SJSA1 (cell line): ENCODE data around the gene SPECC1. TPM values are rescaled to one million over a fixed set of nuclear protein-coding genes. Genes with fewer than 3 reads are reported as not detected.
"Not testable (repeated sequence)": the region's sequence is repeated elsewhere in the genome, so short reads cannot be mapped to it uniquely, and the experiment has no call there.

Source experiments
- DNase-seq, 2 experiments: peaks; one replicate each; pipeline ENCODE4 v3.0.0-alpha.2; 2015 to 2020; ENCODE audit warnings: low spot score in 2 of 2, low read depth in 1 of 2
- H3K27ac ChIP-seq: fragments of 250-450 bp; sonication (Bioruptor Pico); 2 replicates; pipeline ENCODE4 v1.5.1; 2020; ENCODE audit warnings: mild to moderate bottlenecking, moderate library complexity
- H3K27me3 ChIP-seq: fragments of 250-450 bp; sonication (Bioruptor Pico); replicated peaks from 2 replicates; pipeline ENCODE4 v1.5.1; 2020; ENCODE audit warnings: mild to moderate bottlenecking, moderate library complexity
- H3K36me3 ChIP-seq: fragments of 250-450 bp; sonication (Bioruptor Pico); 2 replicates; pipeline ENCODE4 v1.5.1; 2020; ENCODE audit warnings: mild to moderate bottlenecking
- H3K4me1 ChIP-seq: fragments of 250-450 bp; sonication (Bioruptor Pico); replicated peaks from 2 replicates; pipeline ENCODE4 v1.6.1; 2021; ENCODE audit warnings: mild to moderate bottlenecking
- H3K4me3 ChIP-seq: fragments of 250-450 bp; sonication (Bioruptor Pico); 2 replicates; pipeline ENCODE4 v1.5.1; 2020; ENCODE audit warnings: mild to moderate bottlenecking
- H3K9me3 ChIP-seq: fragments of 250-450 bp; sonication (Bioruptor Pico); replicated peaks from 2 replicates; pipeline ENCODE4 v1.5.1; 2020; ENCODE audit warnings: mild to moderate bottlenecking
- total RNA-seq: library from RNA; depleted of rRNA; stranded (reverse); fragments of >200 nt; shearing (Covaris generic); gene quantifications from 2 replicates; pipeline ENCODE4 v1.2.3, GENCODE V29; 2014; rRNA removed

SPECC1 gene, protein sequence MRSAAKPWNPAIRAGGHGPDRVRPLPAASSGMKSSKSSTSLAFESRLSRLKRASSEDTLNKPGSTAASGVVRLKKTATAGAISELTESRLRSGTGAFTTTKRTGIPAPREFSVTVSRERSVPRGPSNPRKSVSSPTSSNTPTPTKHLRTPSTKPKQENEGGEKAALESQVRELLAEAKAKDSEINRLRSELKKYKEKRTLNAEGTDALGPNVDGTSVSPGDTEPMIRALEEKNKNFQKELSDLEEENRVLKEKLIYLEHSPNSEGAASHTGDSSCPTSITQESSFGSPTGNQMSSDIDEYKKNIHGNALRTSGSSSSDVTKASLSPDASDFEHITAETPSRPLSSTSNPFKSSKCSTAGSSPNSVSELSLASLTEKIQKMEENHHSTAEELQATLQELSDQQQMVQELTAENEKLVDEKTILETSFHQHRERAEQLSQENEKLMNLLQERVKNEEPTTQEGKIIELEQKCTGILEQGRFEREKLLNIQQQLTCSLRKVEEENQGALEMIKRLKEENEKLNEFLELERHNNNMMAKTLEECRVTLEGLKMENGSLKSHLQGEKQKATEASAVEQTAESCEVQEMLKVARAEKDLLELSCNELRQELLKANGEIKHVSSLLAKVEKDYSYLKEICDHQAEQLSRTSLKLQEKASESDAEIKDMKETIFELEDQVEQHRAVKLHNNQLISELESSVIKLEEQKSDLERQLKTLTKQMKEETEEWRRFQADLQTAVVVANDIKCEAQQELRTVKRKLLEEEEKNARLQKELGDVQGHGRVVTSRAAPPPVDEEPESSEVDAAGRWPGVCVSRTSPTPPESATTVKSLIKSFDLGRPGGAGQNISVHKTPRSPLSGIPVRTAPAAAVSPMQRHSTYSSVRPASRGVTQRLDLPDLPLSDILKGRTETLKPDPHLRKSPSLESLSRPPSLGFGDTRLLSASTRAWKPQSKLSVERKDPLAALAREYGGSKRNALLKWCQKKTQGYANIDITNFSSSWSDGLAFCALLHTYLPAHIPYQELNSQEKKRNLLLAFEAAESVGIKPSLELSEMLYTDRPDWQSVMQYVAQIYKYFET
- total RNA-seq = 62.3 and 81.0 TPM in 2 replicates

GRCh38 chr17:20009302-20010098 is at the start of gene SPECC1:
SPECC1 (plus strand) TSS chr17:20009359; CDS start chr17:20096652, 87,293 bp downstream.
- Histone ChIP-seq H3K27me3 (peaks cover 50% of the 10 kb centered on the region), H3K36me3 (no peaks in the 10 kb centered on the region), H3K27ac (no peak within 1 kb of the TSS), H3K4me1 (peaks cover 18% of the 10 kb centered on the region), H3K4me3 (peak within 1 kb of the TSS; percentile 35), H3K9me3 (no peaks in the 10 kb centered on the region)
- DNase-seq = peak; percentile 68 to 78

DNA sequence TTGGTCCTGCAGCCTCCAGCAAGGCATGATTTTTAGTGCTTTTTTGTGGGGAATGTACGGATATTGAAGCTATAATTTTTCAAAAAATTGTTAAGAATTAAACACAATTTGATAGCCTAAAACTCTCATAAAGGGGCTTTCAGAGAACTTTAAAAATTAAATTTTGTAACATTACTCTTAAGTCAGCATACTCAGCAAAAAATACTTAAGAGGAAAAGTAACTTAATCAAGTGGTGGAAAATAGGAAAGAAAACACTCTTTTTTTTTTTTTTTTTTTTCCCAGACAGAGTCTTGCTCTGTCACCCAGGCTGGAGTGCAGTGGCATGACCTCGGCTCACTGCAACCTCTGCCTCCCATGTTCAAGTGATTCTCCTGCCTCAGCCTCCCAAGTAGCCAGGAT is 46.2 kb upstream of the SPECC1 start:
- not testable (repeated sequence) for DNase-seq, H3K27me3 ChIP-seq, H3K4me3 ChIP-seq, H3K27ac ChIP-seq, H3K9me3 ChIP-seq
- H3K36me3 ChIP-seq = peaks cover 63% of the 10 kb centered on the region
- peaks cover 13% of the 10 kb centered on the region for H3K4me1 ChIP-seq

DNA sequence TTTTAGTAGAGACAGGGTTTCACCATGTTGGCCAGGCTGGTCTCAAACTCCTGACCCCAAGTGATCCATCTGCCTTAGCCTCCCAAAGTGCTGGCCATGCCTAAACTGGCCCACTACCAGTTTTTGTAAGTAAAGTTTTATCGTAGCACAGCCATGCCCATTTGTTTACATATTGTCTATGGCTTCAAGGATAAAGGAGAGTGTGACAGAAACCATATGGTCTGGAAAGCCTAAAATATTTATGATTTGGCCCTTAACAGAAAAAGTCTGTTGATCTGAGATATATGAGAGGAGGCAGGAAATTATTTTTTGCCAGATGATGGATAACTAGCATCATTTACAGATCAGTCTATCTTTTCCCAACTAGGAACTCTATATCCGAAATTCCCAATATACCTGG is 36.0 kb upstream of the SPECC1 start:
- DNase-seq = no peak
- Histone ChIP-seq H3K27ac (no peak overlapping the region), H3K9me3 (no peaks in the 10 kb centered on the region), H3K4me1 (peaks cover 9% of the 10 kb centered on the region), H3K36me3 (peaks cover 54% of the 10 kb centered on the region), H3K27me3 (no peaks in the 10 kb centered on the region), H3K4me3 (no peak overlapping the region)

DNA sequence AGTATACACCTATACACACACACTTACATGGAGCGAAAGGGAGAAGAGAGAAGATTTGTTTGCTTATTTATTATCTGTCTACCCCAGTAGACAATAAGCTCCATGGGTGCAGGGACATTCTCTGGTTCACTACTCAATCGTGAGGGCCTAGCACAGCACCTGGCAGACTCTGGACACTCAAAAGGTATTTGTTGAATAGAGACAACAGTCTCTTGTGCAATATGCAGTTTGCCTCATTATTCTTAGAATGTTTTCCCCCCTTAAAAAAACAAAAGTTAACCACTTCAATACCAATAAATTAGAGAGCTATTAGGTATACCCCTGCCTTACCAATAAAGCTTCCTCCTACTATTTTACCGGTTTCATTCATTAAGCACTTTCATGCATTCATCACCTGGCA is 33.6 kb upstream of the SPECC1 start:
- Histone ChIP-seq H3K27ac (no peak overlapping the region), H3K4me3 (no peak overlapping the region), H3K27me3 (no peaks in the 10 kb centered on the region), H3K9me3 (no peaks in the 10 kb centered on the region), H3K4me1 (peaks cover 13% of the 10 kb centered on the region), H3K36me3 (peaks cover 43% of the 10 kb centered on the region)
- DNase-seq = no peak

- Histone ChIP-seq H3K4me1 (peaks cover 13% of the 10 kb centered on the region), H3K27ac (peak within 1 kb of the TSS; percentile 83), H3K27me3 (no peaks in the 10 kb centered on the region), H3K4me3 (peak within 1 kb of the TSS; percentile 82), H3K36me3 (peaks cover 28% of the 10 kb centered on the region), H3K9me3 (no peaks in the 10 kb centered on the region)
- peak; percentile 84 to 92 for DNase-seq
Measured at GRCh38 chr17:19977293-19978208, 31.6 kb upstream of the SPECC1 start, which contains the start of gene AKAP10. AKAP10 (minus strand) TSS chr17:19977828; CDS start chr17:19977679, 149 bp downstream.

GRCh38 chr17:19978209-19978802 is 30.9 kb upstream of the SPECC1 start:
- no peaks in the 10 kb centered on the region for H3K9me3 ChIP-seq
- peak overlapping the region; percentile 82 for H3K4me3 ChIP-seq
- H3K4me1 ChIP-seq = peaks cover 13% of the 10 kb centered on the region
- H3K36me3 ChIP-seq = peaks cover 25% of the 10 kb centered on the region
- no peaks in the 10 kb centered on the region for H3K27me3 ChIP-seq
- H3K27ac ChIP-seq = peak overlapping the region; percentile 83
- no peak for DNase-seq

DNA sequence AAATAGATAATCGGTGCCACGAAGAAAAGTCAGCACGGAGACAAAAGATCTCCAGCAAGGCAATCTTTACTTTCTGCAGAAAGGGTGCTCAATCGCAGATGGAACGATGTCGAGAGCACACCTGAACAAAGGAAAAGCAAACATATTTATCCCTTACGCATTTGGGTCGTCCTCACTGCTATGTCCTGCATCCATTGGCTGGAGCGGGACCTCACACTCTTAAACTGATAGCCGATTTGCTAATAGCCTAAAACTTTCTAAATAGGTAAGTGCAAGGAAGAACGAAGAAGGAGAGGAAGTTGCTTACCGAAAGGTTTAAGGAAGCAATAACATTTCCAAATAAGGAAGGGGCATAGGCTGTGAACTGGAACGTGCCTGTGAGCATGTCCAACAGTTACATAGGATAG is 30.4 kb upstream of the SPECC1 start:
- no peak for DNase-seq
- H3K36me3 ChIP-seq = peaks cover 21% of the 10 kb centered on the region

DNA sequence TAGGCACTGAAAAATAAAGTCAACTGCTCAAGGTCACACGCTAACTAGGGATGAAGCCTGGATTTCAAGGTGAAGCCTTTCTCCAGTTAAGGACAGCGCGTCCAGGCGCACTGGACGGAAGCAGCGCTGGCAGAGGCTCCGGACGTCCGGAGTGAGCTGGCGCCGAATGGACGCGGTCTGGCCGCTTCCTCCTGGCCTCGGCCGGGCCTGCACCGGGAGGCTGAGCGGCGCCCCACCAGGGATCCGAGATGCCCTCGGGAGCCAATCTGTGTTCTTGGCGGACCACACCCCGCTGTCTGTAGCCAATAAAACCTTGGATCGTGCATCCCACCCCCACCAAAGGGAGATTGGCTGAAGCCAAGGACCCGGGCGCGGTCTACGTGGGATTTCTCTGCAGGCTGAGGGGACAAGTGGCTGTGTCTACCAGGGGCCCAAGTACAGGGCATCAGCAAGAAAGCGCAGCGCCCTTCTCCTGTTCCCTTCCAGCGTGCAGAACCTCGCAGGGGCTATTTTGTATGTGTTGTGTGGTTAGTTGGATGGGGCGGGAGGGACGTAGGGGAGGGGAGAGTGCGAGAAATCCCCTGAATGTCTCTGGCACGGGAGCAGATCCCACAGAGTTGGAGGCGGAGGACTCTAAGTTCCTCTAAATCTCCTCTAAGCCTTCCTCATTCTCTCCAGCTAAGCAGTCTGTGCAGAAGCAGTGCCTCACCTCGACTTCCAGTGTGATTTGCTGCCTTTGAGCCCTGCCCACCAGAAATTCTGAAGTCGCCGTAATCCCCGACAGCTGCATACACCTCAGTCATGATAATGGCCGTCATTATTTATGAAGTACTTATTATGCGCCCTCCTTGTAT is 29.0 kb upstream of the SPECC1 start:
- H3K27ac ChIP-seq = no peak overlapping the region
- H3K4me1 ChIP-seq = peaks cover 13% of the 10 kb centered on the region
- DNase-seq = no peak
- peaks cover 14% of the 10 kb centered on the region for H3K36me3 ChIP-seq
- no peak overlapping the region for H3K4me3 ChIP-seq
- H3K27me3 ChIP-seq = no peaks in the 10 kb centered on the region
- H3K9me3 ChIP-seq = no peaks in the 10 kb centered on the region

More for the DNA sequence above, 30.4 kb upstream of the SPECC1 start:
- no peak overlapping the region for H3K27ac ChIP-seq
- peaks cover 13% of the 10 kb centered on the region for H3K4me1 ChIP-seq
- no peaks in the 10 kb centered on the region for H3K27me3 ChIP-seq
- H3K9me3 ChIP-seq = no peaks in the 10 kb centered on the region
- no peak overlapping the region for H3K4me3 ChIP-seq

GRCh38 chr17:19986941-19987861 is 22.0 kb upstream of the SPECC1 start:
- no peaks in the 10 kb centered on the region for H3K9me3 ChIP-seq
- H3K4me1 ChIP-seq = no peaks in the 10 kb centered on the region
- no peaks in the 10 kb centered on the region for H3K27me3 ChIP-seq
- H3K36me3 ChIP-seq = no peaks in the 10 kb centered on the region
- no peak overlapping the region for H3K4me3 ChIP-seq
- H3K27ac ChIP-seq = no peak overlapping the region
- no peak for DNase-seq

DNA sequence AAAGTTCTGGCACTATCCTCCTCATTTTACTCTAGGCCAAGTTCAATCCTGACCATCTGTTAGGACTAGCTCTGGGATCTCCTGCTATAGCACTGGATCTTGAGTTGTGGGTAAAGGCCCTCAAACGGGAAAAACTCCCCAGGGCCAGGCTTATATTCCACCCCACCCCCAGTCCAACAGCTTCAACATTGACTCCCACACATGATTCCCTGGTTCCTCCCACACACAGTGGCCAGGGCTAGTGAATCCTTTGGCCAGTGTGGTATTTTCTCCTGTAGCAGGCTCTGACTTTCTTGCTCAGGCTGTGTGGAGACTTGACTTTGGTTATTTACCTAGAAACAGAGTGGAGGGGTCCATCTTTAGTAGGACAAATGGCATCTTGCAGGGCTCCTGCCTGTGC is 21.3 kb upstream of the SPECC1 start:
- H3K9me3 ChIP-seq = no peaks in the 10 kb centered on the region
- no peak for DNase-seq
- peaks cover 1% of the 10 kb centered on the region; the same call in 1 of the 2 replicates for H3K4me1 ChIP-seq
- no peak overlapping the region for H3K4me3 ChIP-seq
- no peak overlapping the region for H3K27ac ChIP-seq
- H3K27me3 ChIP-seq = no peaks in the 10 kb centered on the region
- no peaks in the 10 kb centered on the region for H3K36me3 ChIP-seq
